GM21423 (cell line): Measurements from ENCODE around the gene CDKL4.
A peak's percentile ranks its signal among the peaks of the same experiment; 100 is the strongest.
"Not testable (repeated sequence)": the region's sequence is repeated elsewhere in the genome, so short reads cannot be mapped to it uniquely, and the experiment has no call there.

Source experiments
- ATAC-seq: cut with Tn5 transposase; IDR thresholded peaks from one replicate; pipeline ENCODE4 v1.9.1; 2021; ENCODE audit warnings: mild to moderate bottlenecking, moderate library complexity; ENCODE audit not compliant: unreplicated experiment

CDKL4 gene

DNA sequence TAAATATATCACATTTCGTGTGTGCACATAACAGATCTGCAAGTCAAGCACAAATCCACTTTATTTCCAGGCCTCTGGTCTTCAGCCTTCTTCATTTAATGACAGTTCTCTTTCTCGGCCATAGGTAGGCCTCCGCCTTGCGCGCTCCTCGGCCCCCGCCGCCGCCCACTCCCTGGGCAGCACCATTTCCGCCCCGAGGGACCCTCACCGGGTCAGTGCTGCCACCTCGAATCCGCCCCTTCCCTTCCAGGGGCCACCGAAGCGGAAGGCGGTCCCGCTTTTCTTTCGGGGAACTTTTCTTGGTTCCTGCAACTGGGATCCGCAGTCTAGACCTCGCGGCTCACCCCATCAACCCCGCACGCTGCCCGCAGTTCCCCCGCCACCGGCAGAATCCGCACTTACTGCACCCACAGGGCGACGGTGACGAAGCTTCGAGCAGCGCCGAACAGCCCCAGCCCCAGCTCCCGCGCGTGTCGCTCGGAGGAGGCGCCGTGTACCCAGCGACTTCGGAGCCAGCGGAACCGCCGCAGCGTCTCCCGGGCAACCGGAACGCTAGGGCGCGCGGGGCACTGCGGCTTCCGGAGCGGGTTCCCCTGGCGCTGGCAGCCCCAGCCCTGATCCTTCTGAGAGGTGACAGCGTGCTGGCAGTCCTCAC, at the start of gene CDKL4:
TSS of gene CDKL4 (minus strand) at position 502 of the 655 bp plus-strand sequence.
- ATAC-seq, result no peak

DNA sequence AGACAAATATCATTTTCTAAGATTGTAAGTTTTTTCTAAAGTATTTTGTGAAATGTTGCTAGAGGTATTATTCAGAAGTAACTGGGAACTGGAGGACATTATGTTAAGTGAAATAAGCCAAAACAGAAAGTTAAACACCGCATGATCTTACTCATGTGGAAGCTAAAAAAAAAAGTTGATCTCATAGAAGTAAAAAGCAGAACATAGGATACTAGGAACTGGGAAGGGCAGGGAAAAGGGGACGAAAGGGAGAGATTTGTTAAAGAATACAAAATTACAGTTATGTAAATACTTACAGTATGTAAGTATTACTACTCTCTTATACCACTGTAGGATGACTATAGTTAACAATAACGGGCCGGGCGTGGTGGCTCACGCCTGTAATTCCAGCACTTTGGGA, 46.7 kb upstream of the CDKL4 start:
- ATAC-seq, result no peak

DNA sequence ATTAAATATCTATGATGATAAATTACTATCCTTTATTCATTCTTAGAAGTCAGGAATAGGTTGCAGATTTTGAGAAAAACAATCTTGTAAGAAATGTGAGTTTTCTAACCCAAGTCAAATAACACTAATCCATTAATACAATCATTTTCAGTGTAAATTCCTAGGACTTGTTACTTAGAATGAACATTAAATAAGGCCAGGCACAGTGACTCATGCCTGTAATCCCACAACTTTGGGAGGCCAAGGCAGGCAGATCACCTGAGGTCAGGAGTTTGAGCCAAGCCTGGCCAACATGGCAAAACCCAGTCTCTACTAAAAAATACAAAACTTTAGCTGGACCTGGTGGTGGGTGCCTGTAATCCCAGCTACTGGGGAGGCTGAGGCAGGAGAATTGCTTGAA, 45.8 kb upstream of the CDKL4 start:
- ATAC-seq, result no peak

DNA sequence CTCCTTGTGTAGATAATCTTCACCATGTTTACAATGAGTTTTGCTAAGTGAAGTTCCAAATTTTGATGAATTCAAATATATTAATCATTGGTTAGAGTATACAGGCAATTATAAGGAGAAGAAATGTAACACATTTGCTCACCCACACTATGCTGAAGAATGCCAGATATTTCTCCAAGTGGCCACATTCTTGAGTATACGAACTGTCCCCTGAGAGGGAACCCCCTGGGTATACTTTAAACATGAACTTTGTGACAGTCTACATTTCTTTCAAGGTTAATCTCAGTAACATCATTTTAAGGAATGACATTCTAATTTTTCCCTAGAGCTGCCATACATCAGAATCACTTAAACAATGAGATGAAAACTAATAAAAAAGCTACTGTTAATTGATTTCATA, 39.8 kb upstream of the CDKL4 start:
- no peak for ATAC-seq

DNA sequence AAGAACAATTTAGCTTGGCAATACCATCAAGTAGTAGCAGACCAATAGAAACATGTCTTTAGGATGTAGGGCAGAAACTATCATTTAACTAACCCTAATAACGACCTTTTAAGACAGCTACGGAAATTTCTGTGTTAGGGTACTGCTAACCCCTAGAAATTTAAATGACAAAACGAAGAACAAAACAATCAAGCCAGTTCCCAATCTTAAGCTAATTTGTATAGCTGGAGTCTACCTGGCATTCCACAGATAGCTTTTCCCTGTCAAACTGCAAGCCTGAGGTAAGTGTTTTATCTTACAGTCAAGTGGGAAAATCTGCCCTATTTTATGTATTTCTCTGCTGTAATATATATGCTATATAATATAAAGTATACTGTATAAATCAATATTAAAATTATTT, 37.6 kb upstream of the CDKL4 start:
- ATAC-seq, result no peak

DNA sequence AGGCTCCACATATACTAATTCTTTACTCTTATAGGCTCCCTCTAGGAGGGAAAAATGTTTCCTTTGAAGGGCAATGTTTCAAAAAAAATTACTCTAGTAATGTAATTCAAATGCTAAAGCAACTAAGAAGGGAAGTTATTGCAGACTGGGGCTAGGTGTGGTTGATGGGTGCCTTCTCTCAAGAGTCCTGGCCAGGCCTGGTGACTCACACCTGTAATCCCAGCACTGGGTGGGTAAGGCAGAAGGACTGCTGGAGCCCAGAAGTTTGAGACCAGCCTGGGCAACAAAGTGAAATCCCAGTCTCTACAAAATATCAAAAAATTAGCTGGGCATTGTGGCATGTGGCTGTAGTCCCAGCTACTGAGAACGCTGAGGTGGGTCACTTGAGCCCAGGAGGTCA, 31.2 kb upstream of the CDKL4 start:
- no peak for ATAC-seq

DNA sequence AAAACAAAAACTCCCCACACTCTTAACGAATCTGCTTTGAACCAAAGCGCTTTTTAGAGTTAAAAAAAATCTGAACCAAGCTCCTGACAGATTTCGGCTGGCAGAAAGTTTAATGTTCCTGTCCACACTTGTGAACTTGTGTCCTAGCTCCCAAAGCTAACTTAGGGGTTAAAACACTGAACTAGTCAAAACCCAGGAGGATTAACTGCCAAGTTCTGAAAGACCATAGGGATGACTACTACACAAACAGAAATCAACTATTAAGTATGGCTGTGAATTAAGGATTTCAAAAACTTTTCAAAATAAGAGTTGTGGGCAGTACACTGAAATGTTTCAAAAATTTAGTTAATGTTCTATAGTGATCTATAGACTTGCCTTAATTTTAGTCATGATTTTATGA, 26.2 kb upstream of the CDKL4 start:
- no peak for ATAC-seq

DNA sequence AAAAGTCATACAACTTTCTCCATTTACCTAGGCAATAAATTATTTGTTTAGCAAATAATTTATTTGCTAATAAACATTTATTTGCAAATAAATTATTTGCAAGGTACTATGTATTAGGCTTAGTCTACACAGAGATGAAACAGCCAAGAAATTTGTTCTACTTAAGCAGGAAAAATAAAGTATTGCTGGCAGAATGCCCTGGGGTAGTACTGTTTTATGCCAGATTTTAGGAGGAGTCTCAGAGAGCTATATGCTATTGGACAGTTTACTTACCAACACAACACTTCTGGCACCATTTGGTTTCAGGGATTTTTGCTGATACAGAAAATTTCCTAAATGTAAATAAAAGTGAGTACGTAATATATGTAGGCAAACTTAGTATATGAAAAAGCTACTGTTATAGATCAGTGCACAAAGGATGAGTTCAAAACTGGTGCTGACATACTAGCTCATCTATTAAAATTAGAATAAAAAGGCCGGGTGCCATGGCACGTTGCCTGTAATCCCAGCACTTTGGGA, 23.2 kb upstream of the CDKL4 start:
- no peak for ATAC-seq

DNA sequence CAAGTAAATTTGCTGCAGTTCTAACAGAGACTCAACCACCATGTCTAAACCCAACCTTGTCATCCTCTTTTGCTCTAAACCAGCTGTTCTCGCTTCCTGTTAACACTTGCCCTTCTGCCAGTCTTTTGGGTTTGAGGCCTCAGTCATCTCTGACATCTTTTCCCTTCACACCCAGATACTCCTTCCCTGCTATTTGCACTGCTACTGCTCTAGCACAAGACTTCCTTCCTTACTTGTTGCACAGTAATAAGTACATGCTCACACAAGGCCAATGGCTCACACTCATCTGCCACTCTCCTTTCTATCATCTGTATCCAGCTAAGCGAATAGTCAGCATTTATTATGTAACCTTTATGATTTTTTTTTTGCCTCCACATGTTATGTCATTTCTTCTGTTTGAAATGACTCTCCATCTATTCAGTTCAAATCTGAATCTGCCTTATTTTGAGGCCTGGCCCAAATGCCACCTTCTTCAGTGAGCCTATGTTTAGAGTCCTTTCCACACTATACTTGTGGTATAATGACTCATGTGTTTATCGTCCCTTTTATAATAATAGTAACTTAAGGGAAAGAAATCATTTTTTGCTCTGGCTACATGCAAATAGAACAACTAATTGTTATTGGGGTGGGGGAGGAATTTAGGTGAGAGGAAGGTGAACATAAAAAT, 22.5 kb upstream of the CDKL4 start:
- ATAC-seq, result peak; percentile 62

DNA sequence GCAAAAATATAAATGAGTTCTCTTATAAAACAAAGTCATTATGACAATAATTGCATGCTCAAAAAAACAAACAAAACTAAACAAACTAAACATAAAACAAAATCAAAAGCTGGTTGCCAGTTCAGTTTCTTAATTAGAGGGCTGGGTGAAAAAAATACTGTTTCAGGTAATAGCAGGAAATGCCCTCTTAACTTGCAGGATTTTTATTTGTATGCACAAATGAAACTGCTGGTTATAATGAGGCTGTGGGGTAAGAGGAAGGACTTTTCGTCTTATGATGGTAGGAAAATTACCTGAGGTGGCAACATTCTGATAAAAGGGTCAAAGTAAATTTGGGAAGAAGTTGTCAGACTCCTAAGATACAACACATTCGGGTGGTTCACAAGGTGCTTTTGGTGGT, 21.5 kb upstream of the CDKL4 start:
- no peak for ATAC-seq

DNA sequence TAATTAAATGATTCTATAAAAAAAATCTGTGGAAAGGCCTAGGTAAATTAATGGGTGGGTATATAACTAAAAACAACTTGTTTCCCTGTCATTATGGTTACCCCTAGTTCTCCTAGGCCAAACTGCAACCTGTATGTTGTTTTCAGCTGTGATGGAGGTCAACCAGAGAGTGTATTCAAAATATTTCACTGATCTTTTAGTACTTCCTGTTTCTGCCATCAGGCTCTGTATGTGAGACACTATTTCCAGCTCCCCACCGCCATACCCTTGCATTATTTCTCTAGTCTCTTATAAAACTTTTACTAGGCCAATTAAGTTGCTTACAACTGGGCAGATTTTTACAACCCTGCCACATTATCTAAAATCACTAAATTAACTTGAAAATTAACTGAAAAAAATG, 21.0 kb upstream of the CDKL4 start:
- peak; percentile 76 for ATAC-seq

DNA sequence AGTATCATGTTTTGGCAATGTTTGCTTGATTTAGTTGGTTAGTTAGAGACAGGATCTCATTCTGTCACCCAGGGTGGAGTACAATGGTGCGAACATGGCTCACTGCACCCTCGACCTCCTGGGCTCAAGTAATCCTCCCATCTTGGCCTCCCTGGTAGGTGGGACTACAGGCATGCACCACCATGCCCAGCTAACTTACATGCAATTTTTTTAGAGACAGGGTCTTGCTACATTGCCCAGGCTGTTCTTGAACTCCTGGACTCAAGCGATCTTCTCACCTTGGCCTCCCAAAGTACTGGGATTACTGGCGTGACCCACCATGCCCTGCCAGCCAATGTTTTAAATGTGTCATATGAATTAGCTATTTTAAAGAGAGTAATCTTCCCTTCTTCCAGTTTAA, 16.3 kb upstream of the CDKL4 start:
- no peak for ATAC-seq

DNA sequence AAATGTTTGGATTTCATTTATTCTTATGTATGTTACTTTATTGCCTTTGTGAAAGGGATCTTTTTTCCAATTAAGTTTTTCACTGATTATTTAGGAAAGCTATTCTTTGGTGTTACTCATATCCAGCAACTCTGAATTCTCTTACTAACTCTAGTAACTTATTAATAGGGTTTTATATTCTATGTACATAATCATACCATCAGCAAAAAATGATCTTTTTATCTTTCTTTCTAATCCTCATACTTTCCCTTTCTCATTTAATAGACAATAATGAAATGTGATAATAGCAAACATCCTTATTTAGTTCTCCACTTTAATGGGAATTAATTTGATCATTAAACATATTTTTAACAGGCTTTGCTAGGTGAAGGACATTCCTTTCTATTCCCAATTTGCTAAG, 12.3 kb upstream of the CDKL4 start:
- ATAC-seq, result no peak

DNA sequence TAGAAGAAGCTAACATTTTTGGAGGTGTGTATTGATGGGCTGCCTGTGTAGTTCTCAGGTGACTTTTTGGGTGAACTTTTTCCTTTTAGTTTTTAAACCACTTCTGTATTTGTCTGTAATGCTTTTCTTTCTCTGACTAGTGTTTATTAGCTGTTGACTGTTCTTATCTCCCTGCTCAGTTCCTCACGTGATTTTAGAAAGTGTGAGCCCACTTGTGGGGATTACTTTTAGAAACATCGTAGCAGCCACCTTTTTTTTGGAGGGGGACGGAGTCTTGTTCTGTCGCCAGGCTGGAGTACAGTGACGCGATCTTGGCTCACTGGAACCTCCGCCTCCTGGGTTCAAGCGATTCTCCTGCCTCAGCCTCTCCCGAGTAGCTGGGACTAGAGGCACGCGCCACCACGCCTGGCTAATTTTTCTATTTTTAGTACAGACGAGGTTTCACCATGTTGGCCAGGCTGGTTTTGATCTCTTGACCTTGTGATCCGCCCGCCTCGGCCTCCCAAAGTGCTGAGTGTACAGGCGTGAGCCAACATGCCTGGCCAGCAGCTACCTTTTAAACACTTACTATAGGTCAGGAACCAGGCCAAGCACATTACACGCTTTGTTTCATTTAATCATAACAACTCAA, 9.2 kb upstream of the CDKL4 start:
- ATAC-seq, result no peak

DNA sequence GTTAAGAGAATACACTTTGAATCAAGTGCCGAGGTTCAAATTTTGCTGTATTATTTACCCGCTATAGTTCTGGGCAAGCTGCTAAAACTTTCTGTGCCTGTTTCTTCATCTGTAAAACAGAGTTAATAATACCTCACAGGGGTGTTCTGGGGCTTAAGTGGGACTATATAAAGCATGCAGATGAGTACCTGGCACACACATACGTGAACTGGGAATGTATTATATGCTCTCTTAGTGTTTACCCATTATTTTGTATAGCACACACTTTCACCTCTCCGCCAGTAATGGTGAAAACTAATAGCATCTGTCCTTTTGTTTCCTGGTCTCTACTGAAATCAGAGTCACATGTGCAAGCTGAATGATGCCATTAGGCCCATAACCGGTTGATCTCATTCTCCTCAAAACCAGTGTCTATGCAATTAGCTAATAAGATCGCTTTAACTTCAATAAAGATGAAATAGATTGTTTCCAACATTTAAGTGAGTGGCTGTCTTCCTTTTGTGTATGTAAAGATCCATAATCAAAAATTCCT, 3.8 kb upstream of the CDKL4 start:
- ATAC-seq, result no peak

DNA sequence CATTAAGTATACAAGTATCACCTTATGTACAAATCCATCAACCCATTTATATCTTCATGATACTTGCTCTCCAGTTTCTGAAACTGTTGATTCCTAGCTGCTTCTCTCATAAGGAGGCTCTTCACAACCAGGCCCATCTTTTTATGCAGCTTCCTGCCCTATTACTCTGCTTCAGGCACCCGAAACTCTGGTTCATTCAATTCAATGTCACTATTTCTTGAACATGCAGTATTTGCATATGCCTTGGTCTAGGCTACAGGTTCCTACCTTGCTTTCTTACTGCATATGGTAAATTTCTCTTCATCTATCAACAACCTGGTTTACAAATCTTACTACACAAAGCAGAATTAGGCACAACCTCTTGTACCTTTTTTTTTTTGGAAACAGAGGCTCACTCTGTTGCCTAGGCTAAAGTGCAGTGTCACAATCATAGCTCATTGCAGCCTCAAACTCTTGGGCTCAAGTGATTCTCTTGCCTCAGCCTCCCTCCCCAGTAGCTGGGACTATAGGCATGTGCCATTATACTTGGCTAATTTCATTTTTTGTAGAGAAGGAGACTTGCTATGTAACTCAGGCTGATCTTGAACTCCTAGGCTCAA, 2.7 kb upstream of the CDKL4 start:
- ATAC-seq, result no peak

DNA sequence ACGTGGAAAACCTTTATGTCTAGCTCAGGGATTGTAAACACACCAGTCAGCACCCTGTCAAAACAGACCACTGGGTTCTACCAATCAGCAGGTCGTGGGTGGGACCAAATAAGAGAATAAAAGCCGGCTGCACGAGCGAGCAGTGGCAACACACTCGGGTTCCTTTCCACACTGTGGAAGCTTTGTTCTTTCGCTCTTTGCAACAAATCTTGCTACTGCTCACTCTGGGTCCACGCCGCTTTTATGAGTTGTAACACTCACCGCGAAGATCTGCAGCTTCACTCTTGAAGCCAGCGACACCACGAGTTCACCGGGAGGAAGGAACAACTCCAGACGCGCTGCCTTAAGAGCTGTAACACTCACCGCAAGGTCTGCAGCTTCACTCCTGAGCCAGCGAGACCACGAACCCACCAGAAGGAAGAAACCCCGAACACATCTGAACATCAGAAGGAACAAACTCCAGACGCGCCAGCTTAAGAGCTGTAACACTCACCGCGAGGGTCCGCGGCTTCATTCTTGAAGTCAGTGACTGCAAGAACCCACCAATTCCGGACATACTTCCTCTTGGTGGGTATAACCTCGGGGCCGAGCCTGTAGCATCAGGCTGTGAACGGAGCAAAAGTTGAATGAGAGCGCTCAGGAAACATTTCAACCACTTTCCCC, 1.3 kb upstream of the CDKL4 start:
- ATAC-seq, result not testable (repeated sequence)

DNA sequence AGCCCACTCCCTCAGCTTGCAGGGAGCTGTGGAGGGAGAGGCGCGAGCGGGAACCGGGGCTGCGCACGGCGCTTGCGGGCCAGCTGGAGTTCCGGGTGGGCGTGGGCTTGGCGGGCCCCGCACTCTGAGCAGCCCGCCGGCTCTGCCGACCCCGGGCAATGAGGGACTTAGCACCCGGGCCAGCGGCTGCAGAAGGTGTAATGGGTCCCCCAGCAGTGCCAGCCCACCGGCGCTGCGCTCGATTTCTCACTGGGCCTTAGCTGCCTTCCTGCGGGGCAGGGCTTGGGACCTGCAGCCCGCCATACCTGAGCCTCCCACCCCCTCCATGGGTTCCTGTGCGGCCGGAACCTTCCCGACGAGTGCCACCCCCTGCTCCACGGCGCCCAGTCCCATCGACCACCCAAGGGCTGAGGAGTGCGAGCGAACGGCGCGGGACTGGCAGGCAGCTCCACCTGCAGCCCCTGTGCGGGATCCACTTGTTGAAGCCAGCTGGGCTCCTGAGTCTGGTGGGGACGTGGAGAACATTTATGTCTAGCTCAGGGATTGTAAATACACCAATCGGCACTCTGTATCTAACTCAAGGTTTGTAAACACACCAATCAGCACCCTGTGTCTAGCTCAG, 582 bp upstream of the CDKL4 start:
- not testable (repeated sequence) for ATAC-seq

DNA sequence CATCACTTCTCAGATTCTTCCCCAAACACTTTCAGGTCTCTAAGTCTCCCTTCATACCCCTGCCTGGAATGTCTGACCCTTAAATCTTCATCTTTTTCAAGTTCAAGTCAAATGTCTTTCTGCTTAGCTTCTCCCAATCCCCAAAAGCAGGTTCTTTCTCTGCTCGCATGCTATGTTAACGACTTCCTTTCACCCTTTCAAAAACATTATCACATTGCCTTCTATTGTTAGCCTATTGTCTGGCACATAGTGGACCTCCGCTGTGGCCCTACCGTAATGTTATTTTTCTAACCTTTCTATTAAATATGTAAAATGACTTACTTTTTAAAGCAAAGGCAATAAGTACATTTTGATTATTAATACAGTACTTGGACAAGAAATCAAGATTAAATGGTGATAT, 2.2 kb downstream of the CDKL4 start:
- no peak for ATAC-seq

DNA sequence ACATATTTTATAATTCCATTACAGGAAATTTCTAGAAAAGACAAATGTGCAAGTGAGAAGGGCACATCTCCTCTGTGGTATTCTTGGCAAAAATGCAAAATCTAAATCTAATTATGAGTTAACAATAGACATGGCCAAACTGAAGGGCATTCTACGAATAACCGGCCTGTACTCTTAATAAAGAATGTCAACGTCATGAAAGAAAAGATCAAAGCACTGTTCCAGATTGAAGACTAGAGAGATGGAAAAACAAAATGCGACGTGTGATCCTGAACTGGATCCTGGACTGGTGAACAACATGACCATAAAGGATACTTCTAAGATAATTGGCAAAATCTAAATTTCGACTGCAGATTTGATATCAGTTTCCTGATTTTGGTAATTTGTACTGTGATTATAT, 3.0 kb downstream of the CDKL4 start:
- no peak for ATAC-seq

DNA sequence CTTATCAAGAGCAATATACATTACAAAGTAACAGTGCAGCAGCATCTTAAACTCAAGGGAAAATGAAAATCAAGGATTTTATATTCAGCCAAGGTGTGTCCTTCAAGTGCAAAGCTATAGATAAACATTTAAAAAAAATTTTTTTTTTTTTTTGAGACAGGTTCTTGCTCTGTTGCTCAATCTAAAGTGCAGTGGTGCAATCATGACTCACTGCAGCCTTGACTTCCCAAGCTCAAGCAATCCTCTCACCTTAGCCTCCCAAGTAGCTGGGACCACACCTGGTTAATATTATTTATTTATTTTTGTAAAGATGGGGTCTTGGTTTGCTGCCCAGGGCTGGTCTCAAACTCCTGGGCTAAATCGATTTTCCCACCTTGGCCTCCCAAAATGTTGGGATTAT, 9.0 kb downstream of the CDKL4 start:
- no peak for ATAC-seq
